SK-N-SH (cell line): ENCODE measurements around the gene DSCAML1. TPM values are rescaled to one million over a fixed set of nuclear protein-coding genes. Genes with fewer than 3 reads are reported as not detected.

Experiments used
- CTCF ChIA-PET: fragments of 300-600, 350-600 bp; formaldehyde crosslinking; extraction: SDS; loops from one replicate; lab custom pipeline; 2021; lab: Yijun Ruan, JAX
- POLR2A ChIA-PET: fragments of 350-600 bp; sonication (Branson Sonifier 250); formaldehyde crosslinking; extraction: SDS; loops from one replicate; lab custom pipeline; 2020; ENCODE audit warnings: antibody characterized with exemption, inconsistent platforms; lab: Yijun Ruan, JAX
- DNase-seq: peaks from one replicate; pipeline ENCODE4 v3.0.0; 2012
- H2AFZ ChIP-seq: fragments of 200-600 bp; sonication (generic); 2 replicates; pipeline ENCODE4 v1.8.1; 2016; ENCODE audit warnings: antibody characterized with exemption, mild to moderate bottlenecking, low read depth
- H3F3A ChIP-seq: fragments of 200-600 bp; sonication (generic); replicated peaks from 2 replicates; pipeline ENCODE3; 2016; ENCODE audit warnings: antibody characterized with exemption, mild to moderate bottlenecking; ENCODE audit not compliant: insufficient read depth
- H3K27ac ChIP-seq, 2 experiments: fragments of 200-500 bp in 1 of 2; fragments of 200-600 bp in 1 of 2; sonication (Bioruptor generic) in 1 of 2; sonication (generic), shearing (Covaris generic) in 1 of 2; 2 replicates each; pipeline versions ENCODE4 v1.5.1 to v1.6.1; 2014 to 2016; ENCODE audit warnings: low read depth in 2 of 2, inconsistent platforms in 1 of 2, low read length in 1 of 2, mild to moderate bottlenecking in 1 of 2, mixed read lengths in 1 of 2
- H3K27me3 ChIP-seq: fragments of 200-600 bp; sonication (generic), shearing (Covaris generic); 2 replicates; pipeline ENCODE4 v1.6.1; 2016; ENCODE audit warnings: mixed run types; ENCODE audit not compliant: insufficient read depth
- H3K36me3 ChIP-seq, 2 experiments: fragments of 200-500 bp in 1 of 2; fragments of 200-600 bp in 1 of 2; sonication (Bioruptor generic) in 1 of 2; sonication (generic) in 1 of 2; replicated peaks in 1 of 2; 2 replicates each; pipeline versions ENCODE3 to v1.5.1; 2014 to 2016; ENCODE audit warnings: low read length in 1 of 2, mild to moderate bottlenecking in 1 of 2; ENCODE audit not compliant: insufficient read depth in 2 of 2, control insufficient read depth in 1 of 2
- H3K4me1 ChIP-seq, 2 experiments: fragments of 200-500 bp in 1 of 2; fragments of 200-600 bp in 1 of 2; sonication (Bioruptor generic) in 1 of 2; sonication (generic), shearing (Covaris generic) in 1 of 2; 2 replicates each; pipeline versions ENCODE4 v1.5.1 to v1.6.1; 2014 to 2016; ENCODE audit warnings: low read depth in 1 of 2, low read length in 1 of 2, mixed run types in 1 of 2; ENCODE audit not compliant: insufficient read depth in 2 of 2, control insufficient read depth in 1 of 2
- H3K4me2 ChIP-seq: fragments of 200-600 bp; sonication (generic), shearing (Covaris generic); 2 replicates; pipeline ENCODE4 v1.6.1; 2017; ENCODE audit warnings: mixed run types
- H3K4me3 ChIP-seq, 2 experiments: fragments of 200-500 bp in 1 of 2; fragments of 200-600 bp in 1 of 2; sonication (Bioruptor generic) in 1 of 2; sonication (generic), shearing (Covaris generic) in 1 of 2; 2 replicates each; pipeline versions ENCODE4 v1.5.1 to v1.8.1; 2014 to 2016; ENCODE audit warnings: low read depth in 2 of 2, inconsistent platforms in 1 of 2, low read length in 1 of 2, mild to moderate bottlenecking in 1 of 2, mixed read lengths in 1 of 2, moderate library complexity in 1 of 2
- H3K79me2 ChIP-seq: fragments of 200-600 bp; sonication (generic); 2 replicates; pipeline ENCODE4 v1.8.1; 2017; ENCODE audit warnings: mild to moderate bottlenecking; ENCODE audit not compliant: insufficient read depth
- H3K9ac ChIP-seq: fragments of 200-600 bp; sonication (generic); 2 replicates; pipeline ENCODE4 v1.6.1; 2017; ENCODE audit warnings: mixed run types
- H3K9me2 ChIP-seq: fragments of 200-600 bp; sonication (generic); 2 replicates; pipeline ENCODE4 v1.6.1; 2017; ENCODE audit warnings: mixed run types
- H3K9me3 ChIP-seq: fragments of 200-600 bp; sonication (generic); 2 replicates; pipeline ENCODE4 v1.6.1; 2017; ENCODE audit warnings: mixed run types, mild to moderate bottlenecking, moderate library complexity
- H4K20me1 ChIP-seq: fragments of 200-600 bp; sonication (generic); 2 replicates; pipeline ENCODE4 v1.6.1; 2017; ENCODE audit warnings: mild to moderate bottlenecking, mixed run types; ENCODE audit not compliant: insufficient read depth
- FOXJ3 ChIP-seq: sonication (generic); formaldehyde crosslinking; IDR thresholded peaks from 2 replicates; pipeline ENCODE4 v1.5.1; 2020; ENCODE audit warnings: mild to moderate bottlenecking, missing genetic modification reagents
- NRF1 ChIP-seq: IDR thresholded peaks from 2 replicates; pipeline ENCODE4 v1.6.1; 2012; ENCODE audit warnings: low read depth, mild to moderate bottlenecking, low read length
- TCF12 ChIP-seq: IDR thresholded peaks from 2 replicates; pipeline ENCODE4 v1.4.0; 2012
- USF1 ChIP-seq: IDR thresholded peaks from 2 replicates; pipeline ENCODE4 v1.4.0; 2012; ENCODE audit warnings: low read depth, borderline replicate concordance
- WGBS: methylation state at CpG from one replicate; pipeline ENCODE4 v1.1.6; 2017; ENCODE audit warnings: low lambda C conversion rate; 5-methylcytosine and 5-hydroxymethylcytosine counted together
- polyA plus RNA-seq, 3 experiments: library from polyadenylated mRNA; depleted of rRNA; stranded (reverse); fragments of >200 nt; gene quantifications; 2 replicates each; pipeline ENCODE4 v1.2.3, GENCODE V29; 2012
- TF ChIP-seq, protein P1 (sequence below): IDR thresholded peaks from 2 replicates; pipeline ENCODE4 v1.4.0; 2012; ENCODE audit warnings: low read depth, borderline replicate concordance

Gene DSCAML1
- polyA plus RNA-seq, 1 of the 3 experiments (the other 2 are of a cell fraction): not detected

DNA sequence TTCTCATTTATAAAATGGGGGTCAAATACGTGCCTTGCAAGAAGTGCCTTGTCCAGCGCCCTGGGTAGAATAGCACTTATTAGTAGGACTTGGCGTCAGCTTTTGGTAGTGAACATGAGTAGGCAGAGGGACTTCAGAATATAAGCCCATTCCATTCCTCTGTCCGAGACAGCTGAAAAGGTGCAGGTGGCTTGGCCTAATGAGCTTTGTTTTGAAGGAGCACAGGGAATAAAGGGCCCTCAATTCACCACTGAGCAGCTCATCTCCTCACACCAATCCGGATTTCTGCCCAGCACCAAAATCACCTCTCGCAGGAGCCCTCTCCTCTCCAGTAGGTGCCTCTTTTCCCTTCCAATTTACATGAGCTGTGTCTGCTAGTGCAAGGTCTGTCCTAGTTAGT is 91.2 kb downstream of the DSCAML1 start:
- POLR2A ChIA-PET: no interaction called here
- WGBS: 48% methylated on average over 6 of the region's 6 CpGs
- CTCF ChIA-PET: interaction anchor here (1.0 kb wide), 1 partner anchor 140 kb away, joined by 3 read pairs; no protein-coding TSS in a partner anchor

DNA sequence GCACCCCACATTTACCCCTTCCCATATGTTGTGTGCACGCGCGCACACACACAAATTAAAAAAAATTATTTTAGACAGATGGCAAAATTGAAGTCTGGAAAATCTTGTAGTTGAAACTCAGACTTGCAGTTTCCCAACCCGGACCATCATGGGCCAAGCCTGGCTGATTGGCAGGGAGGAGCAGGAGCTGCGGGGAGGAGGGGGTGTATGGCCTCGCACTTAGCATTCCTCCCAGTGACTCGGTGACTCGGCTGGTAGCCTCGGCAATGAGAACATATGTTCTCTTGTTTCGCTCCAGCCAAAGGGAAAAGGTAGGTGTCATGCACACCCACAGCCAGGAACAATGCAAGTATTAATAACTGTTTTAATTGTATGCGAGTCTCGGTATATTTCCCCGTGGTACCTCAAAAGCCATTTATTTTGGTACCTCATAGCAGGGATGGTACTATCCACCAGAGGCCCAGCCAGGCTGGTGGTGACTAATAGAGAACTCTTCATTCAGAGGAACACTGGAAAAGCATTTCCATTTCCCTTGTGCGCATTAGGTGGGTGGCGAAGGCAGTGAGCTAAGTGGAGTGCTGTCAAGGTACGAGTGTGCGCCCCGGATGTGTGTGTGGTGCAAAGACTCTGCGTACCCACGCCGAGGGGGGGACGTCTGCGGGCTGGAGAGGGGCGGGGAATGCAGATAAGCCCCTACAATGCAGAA is 92.5 kb downstream of the DSCAML1 start:
- Histone ChIP-seq H4K20me1 (no peaks in the 10 kb centered on the region), H3K9ac (no peak overlapping the region), H2AFZ (no peak overlapping the region), H3F3A (no peaks in the 10 kb centered on the region), H3K4me1 (peaks cover 0 to 3% of the 10 kb centered on the region in 2 experiments; a peak in 1 of 4 replicates), H3K79me2 (no peaks in the 10 kb centered on the region), H3K4me2 (no peak overlapping the region), H3K27me3 (no peaks in the 10 kb centered on the region; the same call in 1 of the 2 replicates), H3K4me3 (no peak overlapping the region), H3K9me3 (no peaks in the 10 kb centered on the region), H3K27ac (no peak overlapping the region), H3K9me2 (no peaks in the 10 kb centered on the region), H3K36me3 (no peaks in the 10 kb centered on the region)
- 73% methylated on average over 23 of the region's 24 CpGs for WGBS
- POLR2A ChIA-PET: no interaction called here
- TF ChIP-seq FOXJ3 (CRISPR knock-in tag): no peak
- no peak for TF ChIP-seq TCF12
- CTCF ChIA-PET: no interaction called here
- no peak for DNase-seq

More for the DNA sequence above, 91.2 kb downstream of the DSCAML1 start:
- H3K4me3 ChIP-seq: no peak overlapping the region
- H4K20me1 ChIP-seq: no peaks in the 10 kb centered on the region
- no peaks in the 10 kb centered on the region for H3F3A ChIP-seq
- H3K4me2 ChIP-seq: no peak overlapping the region
- TF ChIP-seq NRF1 (no peak), FOXJ3 (CRISPR knock-in tag) (no peak)
- H3K9me3 ChIP-seq: no peaks in the 10 kb centered on the region
- no peaks in the 10 kb centered on the region; the same call in 1 of the 2 replicates for H3K27me3 ChIP-seq
- H3K9ac ChIP-seq: no peak overlapping the region
- H3K9me2 ChIP-seq: no peaks in the 10 kb centered on the region
- H3K4me1 ChIP-seq: peaks cover 0 to 3% of the 10 kb centered on the region in 2 experiments; a peak in 1 of 4 replicates
- no peak overlapping the region for H3K27ac ChIP-seq
- no peak for DNase-seq
- H2AFZ ChIP-seq: no peak overlapping the region
- no peaks in the 10 kb centered on the region for H3K79me2 ChIP-seq
- H3K36me3 ChIP-seq: no peaks in the 10 kb centered on the region

- H3K4me3 ChIP-seq: no peak overlapping the region
- TF ChIP-seq, protein P1, sequence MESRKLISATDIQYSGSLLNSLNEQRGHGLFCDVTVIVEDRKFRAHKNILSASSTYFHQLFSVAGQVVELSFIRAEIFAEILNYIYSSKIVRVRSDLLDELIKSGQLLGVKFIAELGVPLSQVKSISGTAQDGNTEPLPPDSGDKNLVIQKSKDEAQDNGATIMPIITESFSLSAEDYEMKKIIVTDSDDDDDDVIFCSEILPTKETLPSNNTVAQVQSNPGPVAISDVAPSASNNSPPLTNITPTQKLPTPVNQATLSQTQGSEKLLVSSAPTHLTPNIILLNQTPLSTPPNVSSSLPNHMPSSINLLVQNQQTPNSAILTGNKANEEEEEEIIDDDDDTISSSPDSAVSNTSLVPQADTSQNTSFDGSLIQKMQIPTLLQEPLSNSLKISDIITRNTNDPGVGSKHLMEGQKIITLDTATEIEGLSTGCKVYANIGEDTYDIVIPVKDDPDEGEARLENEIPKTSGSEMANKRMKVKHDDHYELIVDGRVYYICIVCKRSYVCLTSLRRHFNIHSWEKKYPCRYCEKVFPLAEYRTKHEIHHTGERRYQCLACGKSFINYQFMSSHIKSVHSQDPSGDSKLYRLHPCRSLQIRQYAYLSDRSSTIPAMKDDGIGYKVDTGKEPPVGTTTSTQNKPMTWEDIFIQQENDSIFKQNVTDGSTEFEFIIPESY: no peak
- TF ChIP-seq USF1: no peak
- TF ChIP-seq, all 33 proteins: peak for 0
- Histone ChIP-seq H3K9me3 (no peaks in the 10 kb centered on the region), H3K27me3 (no peaks in the 10 kb centered on the region; the same call in 1 of the 2 replicates), H4K20me1 (no peaks in the 10 kb centered on the region), H3K79me2 (no peaks in the 10 kb centered on the region), H3F3A (no peaks in the 10 kb centered on the region), H3K9ac (no peak overlapping the region), H3K27ac (no peak overlapping the region), H3K9me2 (no peaks in the 10 kb centered on the region), H3K4me2 (no peak overlapping the region), H2AFZ (no peak overlapping the region), H3K36me3 (no peaks in the 10 kb centered on the region), H3K4me1 (peaks cover 0 to 3% of the 10 kb centered on the region in 2 experiments; a peak in 1 of 4 replicates)
- 32% methylated on average over 6 of the region's 7 CpGs for WGBS
- no peak for DNase-seq
- ChIA-PET CTCF (interaction anchor here (0.7 to 1.4 kb wide), 2 partner anchors 34 to 106 kb away, joined by 3 read pairs; no protein-coding TSS in a partner anchor), POLR2A (no interaction called here)
Observed at GRCh38 chr11:117702946-117703598, 93.9 kb downstream of the DSCAML1 start.
